Measurements from ENCODE around the gene NDNF.

NDNF gene, protein sequence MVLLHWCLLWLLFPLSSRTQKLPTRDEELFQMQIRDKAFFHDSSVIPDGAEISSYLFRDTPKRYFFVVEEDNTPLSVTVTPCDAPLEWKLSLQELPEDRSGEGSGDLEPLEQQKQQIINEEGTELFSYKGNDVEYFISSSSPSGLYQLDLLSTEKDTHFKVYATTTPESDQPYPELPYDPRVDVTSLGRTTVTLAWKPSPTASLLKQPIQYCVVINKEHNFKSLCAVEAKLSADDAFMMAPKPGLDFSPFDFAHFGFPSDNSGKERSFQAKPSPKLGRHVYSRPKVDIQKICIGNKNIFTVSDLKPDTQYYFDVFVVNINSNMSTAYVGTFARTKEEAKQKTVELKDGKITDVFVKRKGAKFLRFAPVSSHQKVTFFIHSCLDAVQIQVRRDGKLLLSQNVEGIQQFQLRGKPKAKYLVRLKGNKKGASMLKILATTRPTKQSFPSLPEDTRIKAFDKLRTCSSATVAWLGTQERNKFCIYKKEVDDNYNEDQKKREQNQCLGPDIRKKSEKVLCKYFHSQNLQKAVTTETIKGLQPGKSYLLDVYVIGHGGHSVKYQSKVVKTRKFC

GRCh38 chr4:121072224-121073003, at the start of gene NDNF:
Gene NDNF (minus strand): TSS chr4:121072535. CDS start chr4:121045837, 26,698 bp downstream.
- TF ChIP-seq EP300 (IDR thresholded peaks at IDR 0.05; ENCODE audit: borderline replicate concordance) = no peak
- no peak for TF ChIP-seq TCF12 (IDR thresholded peaks at IDR 0.05; ENCODE audit: low read depth)
- TF ChIP-seq, protein P1, sequence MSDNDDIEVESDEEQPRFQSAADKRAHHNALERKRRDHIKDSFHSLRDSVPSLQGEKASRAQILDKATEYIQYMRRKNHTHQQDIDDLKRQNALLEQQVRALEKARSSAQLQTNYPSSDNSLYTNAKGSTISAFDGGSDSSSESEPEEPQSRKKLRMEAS (IDR thresholded peaks at IDR 0.05) = peak; percentile 50

- TF ChIP-seq EGR1 (IDR thresholded peaks at IDR 0.05) (no peak), RAD21 (IDR thresholded peaks at IDR 0.05; ENCODE audit: low read depth) (no peak), FOXM1 (IDR thresholded peaks at IDR 0.05; ENCODE audit: borderline replicate concordance, low read depth) (no peak), ZBTB7A (IDR thresholded peaks at IDR 0.05; ENCODE audit: low read depth) (no peak), TEAD4 (IDR thresholded peaks at IDR 0.05) (no peak)
- TF ChIP-seq, protein P2, sequence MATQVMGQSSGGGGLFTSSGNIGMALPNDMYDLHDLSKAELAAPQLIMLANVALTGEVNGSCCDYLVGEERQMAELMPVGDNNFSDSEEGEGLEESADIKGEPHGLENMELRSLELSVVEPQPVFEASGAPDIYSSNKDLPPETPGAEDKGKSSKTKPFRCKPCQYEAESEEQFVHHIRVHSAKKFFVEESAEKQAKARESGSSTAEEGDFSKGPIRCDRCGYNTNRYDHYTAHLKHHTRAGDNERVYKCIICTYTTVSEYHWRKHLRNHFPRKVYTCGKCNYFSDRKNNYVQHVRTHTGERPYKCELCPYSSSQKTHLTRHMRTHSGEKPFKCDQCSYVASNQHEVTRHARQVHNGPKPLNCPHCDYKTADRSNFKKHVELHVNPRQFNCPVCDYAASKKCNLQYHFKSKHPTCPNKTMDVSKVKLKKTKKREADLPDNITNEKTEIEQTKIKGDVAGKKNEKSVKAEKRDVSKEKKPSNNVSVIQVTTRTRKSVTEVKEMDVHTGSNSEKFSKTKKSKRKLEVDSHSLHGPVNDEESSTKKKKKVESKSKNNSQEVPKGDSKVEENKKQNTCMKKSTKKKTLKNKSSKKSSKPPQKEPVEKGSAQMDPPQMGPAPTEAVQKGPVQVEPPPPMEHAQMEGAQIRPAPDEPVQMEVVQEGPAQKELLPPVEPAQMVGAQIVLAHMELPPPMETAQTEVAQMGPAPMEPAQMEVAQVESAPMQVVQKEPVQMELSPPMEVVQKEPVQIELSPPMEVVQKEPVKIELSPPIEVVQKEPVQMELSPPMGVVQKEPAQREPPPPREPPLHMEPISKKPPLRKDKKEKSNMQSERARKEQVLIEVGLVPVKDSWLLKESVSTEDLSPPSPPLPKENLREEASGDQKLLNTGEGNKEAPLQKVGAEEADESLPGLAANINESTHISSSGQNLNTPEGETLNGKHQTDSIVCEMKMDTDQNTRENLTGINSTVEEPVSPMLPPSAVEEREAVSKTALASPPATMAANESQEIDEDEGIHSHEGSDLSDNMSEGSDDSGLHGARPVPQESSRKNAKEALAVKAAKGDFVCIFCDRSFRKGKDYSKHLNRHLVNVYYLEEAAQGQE (IDR thresholded peaks at IDR 0.05; ENCODE audit: low read depth) = no peak
- TF ChIP-seq, protein P1 (IDR thresholded peaks at IDR 0.05) = no peak
Observed at GRCh38 chr4:121119715-121120114, 47.4 kb upstream of the NDNF start.

DNA sequence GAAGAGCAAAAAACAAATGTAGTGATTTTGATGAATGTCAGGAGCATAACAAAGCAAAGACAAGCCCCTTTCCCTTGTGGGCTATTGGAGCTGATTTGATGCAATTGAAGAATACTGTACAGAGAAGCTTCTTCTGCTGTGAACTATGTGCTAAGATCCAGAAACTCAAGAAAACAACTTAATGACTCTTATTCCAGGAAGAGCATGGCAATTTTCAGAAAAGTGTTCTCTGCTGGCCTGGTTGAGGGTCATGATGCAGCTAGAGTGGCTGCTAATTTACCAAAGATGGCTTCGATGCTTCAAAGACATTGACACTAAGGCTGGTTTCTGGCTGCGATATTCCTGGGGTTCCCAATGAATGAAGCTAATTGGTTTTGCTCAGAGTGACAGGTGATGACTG, 46.0 kb upstream of the NDNF start:
- TF ChIP-seq EP300 (IDR thresholded peaks at IDR 0.05; ENCODE audit: borderline replicate concordance) (no peak), USF1 (IDR thresholded peaks at IDR 0.05) (no peak), CREB1 (IDR thresholded peaks at IDR 0.05; ENCODE audit: low read depth) (no peak), YY1 (IDR thresholded peaks at IDR 0.05; ENCODE audit: low read depth) (no peak), NFIC (IDR thresholded peaks at IDR 0.05) (no peak), CEBPB (IDR thresholded peaks at IDR 0.05) (no peak), EGR1 (IDR thresholded peaks at IDR 0.05) (no peak), TAF1 (IDR thresholded peaks at IDR 0.05; ENCODE audit: low read depth) (no peak)
- TF ChIP-seq, protein P1 (IDR thresholded peaks at IDR 0.05) = no peak
- TF ChIP-seq, protein P2 (IDR thresholded peaks at IDR 0.05; ENCODE audit: low read depth) = no peak

GRCh38 chr4:121114756-121115155, 42.4 kb upstream of the NDNF start:
- TF ChIP-seq, protein P1 (IDR thresholded peaks at IDR 0.05) = no peak
- TF ChIP-seq, protein P2 (IDR thresholded peaks at IDR 0.05; ENCODE audit: low read depth) = no peak
- no peak for TF ChIP-seq EGR1 (IDR thresholded peaks at IDR 0.05)
- no peak for TF ChIP-seq TCF12 (IDR thresholded peaks at IDR 0.05; ENCODE audit: low read depth)
